K562 (cell line): ENCODE results near the gene ARMH4. TPM values are rescaled to one million over a fixed set of nuclear protein-coding genes. Genes with fewer than 3 reads are reported as not detected.

Experiments used
- ATAC-seq: fragments of 200-7000 bp; cut with Tn5 transposase; 3 replicates; pipeline ENCODE4 v1.9.1; 2020; ENCODE audit warnings: moderate library complexity
- BruUV-seq: library from RNA; stranded (reverse); fragments of 400-500 nt; replicated peaks from 2 replicates; lab custom pipeline; 2021; lab: Mats Ljungman, UMichigan
- CTCF ChIA-PET: fragments of 300-600 bp; formaldehyde crosslinking; extraction: SDS; loops from one replicate; lab custom pipeline; 2021; ENCODE audit warnings: low intra/inter-chr PET ratio; lab: Yijun Ruan, JAX
- POLR2A ChIA-PET: fragments of 300-600, 350-650 bp; sonication (Branson Sonifier 250); formaldehyde crosslinking; extraction: SDS; loops from one replicate; lab custom pipeline; 2021; ENCODE audit warnings: antibody characterized with exemption, inconsistent platforms; lab: Yijun Ruan, JAX
- DNase-seq, 4 experiments: peaks; one replicate each; pipeline versions ENCODE4 v3.0.0 to v3.0.0-alpha.2; 2011 to 2018; ENCODE audit warnings: low spot score in 3 of 4, mixed read lengths in 3 of 4; ENCODE audit errors: extremely low read depth in 1 of 4
- FAIRE-seq: peaks from 2 replicates; lab custom pipeline; 2011; peaks lifted over from hg19 to GRCh38; lab: Jason Lieb, UNC
- H2AFZ ChIP-seq: 2 replicates; pipeline ENCODE4 v1.6.0; 2011; ENCODE audit warnings: low read depth, low read length, control low read depth, inconsistent platforms
- H3K27ac ChIP-seq: fragments of 200-600 bp; 3 replicates; pipeline ENCODE4 v1.8.0; 2011; ENCODE audit warnings: low read depth, mild to moderate bottlenecking, control low read depth, inconsistent platforms, low read length, moderate library complexity, mixed read lengths; ENCODE audit errors: extremely low read depth
- H3K27me3 ChIP-seq, 2 experiments: fragments of 300-600 bp in 1 of 2; 2 replicates in 1 of 2; 3 replicates in 1 of 2; pipeline versions ENCODE4 v1.6.0 to v1.8.0; 2011; ENCODE audit warnings: inconsistent platforms in 2 of 2, low read length in 2 of 2, mild to moderate bottlenecking in 1 of 2, mixed read lengths in 1 of 2, moderate library complexity in 1 of 2; ENCODE audit not compliant: control insufficient read depth in 2 of 2, insufficient read depth in 2 of 2
- H3K36me3 ChIP-seq: fragments of 300-600 bp; 3 replicates; pipeline ENCODE4 v1.8.0; 2011; ENCODE audit warnings: mild to moderate bottlenecking, low read length, inconsistent platforms; ENCODE audit not compliant: control insufficient read depth, insufficient read depth
- H3K4me1 ChIP-seq, 2 experiments: fragments of 200-600 bp in 1 of 2; replicated peaks in 1 of 2; 2 replicates in 1 of 2; 3 replicates in 1 of 2; pipeline versions ENCODE4 v1.5.1 to v1.8.0; 2011; ENCODE audit warnings: inconsistent platforms in 2 of 2, low read length in 2 of 2, mild to moderate bottlenecking in 1 of 2, mixed read lengths in 1 of 2, moderate library complexity in 1 of 2; ENCODE audit not compliant: control insufficient read depth in 2 of 2, insufficient read depth in 2 of 2
- H3K4me2 ChIP-seq: 2 replicates; pipeline ENCODE4 v1.6.1; 2011; ENCODE audit warnings: low read length, control low read depth, inconsistent platforms, mixed read lengths; ENCODE audit not compliant: insufficient read depth
- H3K4me3 ChIP-seq: fragments of 200-600 bp; sonication (generic), shearing (Covaris generic); 2 replicates; pipeline ENCODE4 v1.5.1; 2016; ENCODE audit warnings: control low read depth, inconsistent platforms
- H3K79me2 ChIP-seq: fragments of 200-600 bp; 3 replicates; pipeline ENCODE4 v1.8.0; 2011; ENCODE audit warnings: low read length, inconsistent platforms; ENCODE audit not compliant: control insufficient read depth, insufficient read depth
- H3K9ac ChIP-seq, 2 experiments: 2 replicates each; pipeline versions ENCODE4 v1.6.0 to v1.6.1; 2011; ENCODE audit warnings: low read depth in 2 of 2, low read length in 2 of 2, control low read depth in 1 of 2, inconsistent platforms in 1 of 2, mild to moderate bottlenecking in 1 of 2, mixed read lengths in 1 of 2; ENCODE audit not compliant: insufficient read depth in 1 of 2
- H3K9me1 ChIP-seq: one replicate; pipeline ENCODE4 v1.6.0; 2011; ENCODE audit warnings: inconsistent platforms, mild to moderate bottlenecking, low read length, moderate library complexity; ENCODE audit not compliant: control insufficient read depth, insufficient read depth
- H3K9me3 ChIP-seq: replicated peaks from 2 replicates; pipeline ENCODE4 v1.5.1; 2011; ENCODE audit warnings: low read depth, low read length, inconsistent platforms; ENCODE audit not compliant: control insufficient read depth, insufficient read depth
- H4K20me1 ChIP-seq: replicated peaks from 2 replicates; pipeline ENCODE4 v1.6.1; 2011; ENCODE audit warnings: low read length, inconsistent platforms, mixed read lengths; ENCODE audit not compliant: control insufficient read depth, insufficient read depth
- ARNT ChIP-seq, 2 experiments: fragments of 450-650 bp; IDR thresholded peaks; 2 replicates each; pipeline ENCODE4 v1.6.1; 2016; ENCODE audit warnings: mild to moderate bottlenecking in 1 of 2
- MYBL2 ChIP-seq, 2 experiments: fragments of 450-650 bp in 1 of 2; sonication (generic) in 1 of 2; formaldehyde crosslinking in 1 of 2; IDR thresholded peaks; 2 replicates each; pipeline versions ENCODE4 v1.6.1 to v1.8.1; 2017 to 2022; ENCODE audit warnings: borderline replicate concordance in 1 of 2, inconsistent platforms in 1 of 2, low read depth in 1 of 2, mild to moderate bottlenecking in 1 of 2, missing genetic modification reagents in 1 of 2, moderate library complexity in 1 of 2
- SMARCA4 ChIP-seq: fragments of 450-650 bp; IDR thresholded peaks from 2 replicates; pipeline ENCODE4 v1.6.1; 2016
- SRSF7 ChIP-seq: fragments of 200-400 bp; formaldehyde crosslinking; optimal IDR thresholded peaks from 2 replicates; pipeline ENCODE3; 2017; ENCODE audit warnings: mild to moderate bottlenecking, low read depth, low read length
- THAP12 ChIP-seq: fragments of 250-450 bp; sonication (Bioruptor Pico); IDR thresholded peaks from 2 replicates; pipeline ENCODE4 v1.9.0; 2021; ENCODE audit warnings: mild to moderate bottlenecking, inconsistent platforms
- in situ Hi-C: fragments of 300-500 bp; cut with MboI; formaldehyde crosslinking; loops from 4 replicates; pipeline ENCODE4 v1.15.0; 2018; ENCODE audit warnings: inconsistent platforms, mixed read lengths
- intact Hi-C: fragments of 100-400 bp; cut with micrococcal nuclease; formaldehyde crosslinking; loops from 2 replicates; pipeline ENCODE4 v1.14.2; 2022
- polyA plus RNA-seq, 8 experiments: library from polyadenylated mRNA; depleted of rRNA in 4 of 8; stranded (reverse) in 5 of 8; unstranded in 3 of 8; fragments of >200 nt; fragmentation: Nextera tagmentation in 2 of 8; fragmentation: Illumina TruSeq in 1 of 8; extraction: Ambion mirVana in 2 of 8; extraction: Trizol in 1 of 8; gene quantifications; 2 replicates each; pipeline versions ENCODE4 v1.2.1 to v1.2.3, GENCODE V29; 2011 to 2014; ENCODE audit warnings: inconsistent platforms in 1 of 8, missing spikeins in 1 of 8
- total RNA-seq, 7 experiments: library from RNA; depleted of rRNA in 6 of 7; stranded (reverse); fragments of >200 nt in 6 of 7; fragmentation: Illumina TruSeq in 2 of 7; extraction: Trizol in 2 of 7; gene quantifications; 2 replicates each; pipeline versions ENCODE4 v1.2.1 to v1.2.3, GENCODE V29; 2011 to 2021; ENCODE audit warnings: low replicate concordance in 1 of 7

The ARMH4 gene
- total and polyA plus RNA-seq, 9 of the 15 experiments (the other 6 are each of a cell fraction or from before 2014, with no cell fraction given), result 0.06 to 0.98 (median 0.07) TPM; not detected in 2

- no peak for TF ChIP-seq THAP12
- no peak for TF ChIP-seq ARNT (IDR thresholded peaks at IDR 0.05)
Observed at GRCh38 chr14:58048219-58048618, 103.8 kb downstream of the ARMH4 start (continued).

GRCh38 chr14:58027904-58028303 lies 124.1 kb downstream of the ARMH4 start:
- Histone ChIP-seq H3K36me3 (no peaks in the 10 kb centered on the region), H3K9me1 (no peaks in the 10 kb centered on the region), H3K9me3 (no peaks in the 10 kb centered on the region), H4K20me1 (no peaks in the 10 kb centered on the region), H3K79me2 (no peaks in the 10 kb centered on the region), H3K4me3 (no peak overlapping the region), H3K27me3 (no peaks in the 10 kb centered on the region), H3K27ac (no peak overlapping the region), H3K9ac (no peak overlapping the region), H2AFZ (no peak overlapping the region), H3K4me2 (no peak overlapping the region), H3K4me1 (no peaks in the 10 kb centered on the region)
- no TSS peak for BruUV-seq
- TF ChIP-seq MYBL2 (IDR thresholded peaks at IDR 0.05; ENCODE audit: low read depth) (no peak), MYBL2 (CRISPR knock-in tag; IDR thresholded peaks at IDR 0.05; ENCODE audit: borderline replicate concordance) (no peak), SRSF7 (no peak), SMARCA4 (no peak)
- no peak for FAIRE-seq
- intact Hi-C loops (no loop called here), in situ Hi-C loops (no loop called here)
- CTCF ChIA-PET, result no interaction called here
- DNase-seq, result no peak
- no peak for ATAC-seq
- POLR2A ChIA-PET, result interaction anchor here (0.8 kb wide), 1 partner anchor 746 kb away, joined by 3 read pairs; no protein-coding TSS in a partner anchor
